ENCODE data around the gene RARRES1.

- no peak for TF ChIP-seq MYNN (tag by site-specific recombination; IDR thresholded peaks at IDR 0.05; ENCODE audit: borderline replicate concordance)
- TF ChIP-seq ZNF514 (tag by site-specific recombination; IDR thresholded peaks at IDR 0.05) = no peak
- no peak for TF ChIP-seq CTCF (tag by site-specific recombination; IDR thresholded peaks at IDR 0.05)
- no peak for TF ChIP-seq ZNF146 (tag by site-specific recombination; IDR thresholded peaks at IDR 0.05)
- no peak for TF ChIP-seq KLF1 (tag by site-specific recombination; IDR thresholded peaks at IDR 0.05)
- TF ChIP-seq YY1 (tag by site-specific recombination; IDR thresholded peaks at IDR 0.05) = no peak
- no peak for TF ChIP-seq ZNF600 (tag by site-specific recombination; IDR thresholded peaks at IDR 0.05)
- no peak for TF ChIP-seq ZNF704 (tag by site-specific recombination; IDR thresholded peaks at IDR 0.05)
- no peak for TF ChIP-seq MEIS1 (CRISPR knock-in tag; IDR thresholded peaks at IDR 0.05; ENCODE audit: borderline replicate concordance)
- TF ChIP-seq, protein P1, sequence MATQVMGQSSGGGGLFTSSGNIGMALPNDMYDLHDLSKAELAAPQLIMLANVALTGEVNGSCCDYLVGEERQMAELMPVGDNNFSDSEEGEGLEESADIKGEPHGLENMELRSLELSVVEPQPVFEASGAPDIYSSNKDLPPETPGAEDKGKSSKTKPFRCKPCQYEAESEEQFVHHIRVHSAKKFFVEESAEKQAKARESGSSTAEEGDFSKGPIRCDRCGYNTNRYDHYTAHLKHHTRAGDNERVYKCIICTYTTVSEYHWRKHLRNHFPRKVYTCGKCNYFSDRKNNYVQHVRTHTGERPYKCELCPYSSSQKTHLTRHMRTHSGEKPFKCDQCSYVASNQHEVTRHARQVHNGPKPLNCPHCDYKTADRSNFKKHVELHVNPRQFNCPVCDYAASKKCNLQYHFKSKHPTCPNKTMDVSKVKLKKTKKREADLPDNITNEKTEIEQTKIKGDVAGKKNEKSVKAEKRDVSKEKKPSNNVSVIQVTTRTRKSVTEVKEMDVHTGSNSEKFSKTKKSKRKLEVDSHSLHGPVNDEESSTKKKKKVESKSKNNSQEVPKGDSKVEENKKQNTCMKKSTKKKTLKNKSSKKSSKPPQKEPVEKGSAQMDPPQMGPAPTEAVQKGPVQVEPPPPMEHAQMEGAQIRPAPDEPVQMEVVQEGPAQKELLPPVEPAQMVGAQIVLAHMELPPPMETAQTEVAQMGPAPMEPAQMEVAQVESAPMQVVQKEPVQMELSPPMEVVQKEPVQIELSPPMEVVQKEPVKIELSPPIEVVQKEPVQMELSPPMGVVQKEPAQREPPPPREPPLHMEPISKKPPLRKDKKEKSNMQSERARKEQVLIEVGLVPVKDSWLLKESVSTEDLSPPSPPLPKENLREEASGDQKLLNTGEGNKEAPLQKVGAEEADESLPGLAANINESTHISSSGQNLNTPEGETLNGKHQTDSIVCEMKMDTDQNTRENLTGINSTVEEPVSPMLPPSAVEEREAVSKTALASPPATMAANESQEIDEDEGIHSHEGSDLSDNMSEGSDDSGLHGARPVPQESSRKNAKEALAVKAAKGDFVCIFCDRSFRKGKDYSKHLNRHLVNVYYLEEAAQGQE (tag by site-specific recombination; IDR thresholded peaks at IDR 0.05) = no peak
- no peak for TF ChIP-seq ZNF302 (tag by site-specific recombination; IDR thresholded peaks at IDR 0.05; ENCODE audit: low read depth)
- TF ChIP-seq KLF9 (tag by site-specific recombination; IDR thresholded peaks at IDR 0.05; ENCODE audit: low read depth) = no peak
- TF ChIP-seq, protein P2, sequence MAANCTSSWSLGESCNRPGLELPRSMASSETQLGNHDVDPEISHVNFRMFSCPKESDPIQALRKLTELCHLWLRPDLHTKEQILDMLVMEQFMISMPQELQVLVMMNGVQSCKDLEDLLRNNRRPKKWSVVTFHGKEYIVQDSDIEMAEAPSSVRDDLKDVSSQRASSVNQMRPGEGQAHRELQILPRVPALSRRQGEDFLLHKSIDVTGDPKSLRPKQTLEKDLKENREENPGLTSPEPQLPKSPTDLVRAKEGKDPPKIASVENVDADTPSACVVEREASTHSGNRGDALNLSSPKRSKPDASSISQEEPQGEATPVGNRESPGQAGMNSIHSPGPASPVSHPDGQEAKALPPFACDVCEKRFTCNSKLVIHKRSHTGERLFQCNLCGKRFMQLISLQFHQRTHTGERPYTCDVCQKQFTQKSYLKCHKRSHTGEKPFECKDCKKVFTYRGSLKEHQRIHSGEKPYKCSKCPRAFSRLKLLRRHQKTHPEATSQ (tag by site-specific recombination; IDR thresholded peaks at IDR 0.05) = no peak
- no peak for TF ChIP-seq BCL11A (tag by site-specific recombination; IDR thresholded peaks at IDR 0.05; ENCODE audit: low read depth)
Measured at GRCh38 chr3:158781849-158782248, 49.6 kb upstream of the RARRES1 start.
